Upper lobe of right lung (tissue), 1 donor: ENCODE results near the gene ALS2CL. TPM values are rescaled to one million over a fixed set of nuclear protein-coding genes. Genes with fewer than 3 reads are reported as not detected.
A peak's percentile ranks its signal among the peaks of the same experiment; 100 is the strongest.

Experiments used
- ATAC-seq: fragments of 200-7000 bp; cut with Tn5 transposase; one replicate; pipeline ENCODE4 v1.9.1; 2020; ENCODE audit warnings: mild to moderate bottlenecking, moderate library complexity
- DNase-seq: peaks from one replicate; pipeline ENCODE4 v3.0.0-alpha.2; 2020
- H3K27ac ChIP-seq: fragments of 200-600 bp; one replicate; pipeline ENCODE4 v1.8.0; 2022
- H3K27me3 ChIP-seq: fragments of 200-600 bp; one replicate; pipeline ENCODE4 v1.8.0; 2022; ENCODE audit warnings: mild to moderate bottlenecking
- H3K36me3 ChIP-seq: fragments of 200-600 bp; one replicate; pipeline ENCODE4 v1.8.0; 2022
- H3K4me1 ChIP-seq: fragments of 200-600 bp; one replicate; pipeline ENCODE4 v1.8.0; 2022
- H3K4me3 ChIP-seq: fragments of 200-600 bp; one replicate; pipeline ENCODE4 v1.8.0; 2022; ENCODE audit warnings: mild to moderate bottlenecking
- H3K9me3 ChIP-seq: fragments of 200-600 bp; one replicate; pipeline ENCODE4 v1.8.0; 2022
- CTCF ChIP-seq: fragments of 200-600 bp; IDR thresholded peaks from one replicate; pipeline ENCODE4 v1.8.0; 2022; ENCODE audit warnings: antibody characterized with exemption
- intact Hi-C: fragments of 100-400 bp; cut with DNase I; formaldehyde crosslinking; loops from one replicate; pipeline ENCODE4 v1.11.0; 2022
- total RNA-seq: library from RNA; stranded (reverse); fragmentation: NEBNext Ultra II Directional; extraction: Animal tissue kit (Norgen Biotek cat#: 25700); gene quantifications from one replicate; pipeline ENCODE4 v1.2.1, GENCODE V29; 2021
- donor health status: DM: no; HTN: yes; CAD: no; lungs with severe emphysema.

ALS2CL gene
- total RNA-seq, 1 donor from 2014 or later, result 64.5 TPM

DNA sequence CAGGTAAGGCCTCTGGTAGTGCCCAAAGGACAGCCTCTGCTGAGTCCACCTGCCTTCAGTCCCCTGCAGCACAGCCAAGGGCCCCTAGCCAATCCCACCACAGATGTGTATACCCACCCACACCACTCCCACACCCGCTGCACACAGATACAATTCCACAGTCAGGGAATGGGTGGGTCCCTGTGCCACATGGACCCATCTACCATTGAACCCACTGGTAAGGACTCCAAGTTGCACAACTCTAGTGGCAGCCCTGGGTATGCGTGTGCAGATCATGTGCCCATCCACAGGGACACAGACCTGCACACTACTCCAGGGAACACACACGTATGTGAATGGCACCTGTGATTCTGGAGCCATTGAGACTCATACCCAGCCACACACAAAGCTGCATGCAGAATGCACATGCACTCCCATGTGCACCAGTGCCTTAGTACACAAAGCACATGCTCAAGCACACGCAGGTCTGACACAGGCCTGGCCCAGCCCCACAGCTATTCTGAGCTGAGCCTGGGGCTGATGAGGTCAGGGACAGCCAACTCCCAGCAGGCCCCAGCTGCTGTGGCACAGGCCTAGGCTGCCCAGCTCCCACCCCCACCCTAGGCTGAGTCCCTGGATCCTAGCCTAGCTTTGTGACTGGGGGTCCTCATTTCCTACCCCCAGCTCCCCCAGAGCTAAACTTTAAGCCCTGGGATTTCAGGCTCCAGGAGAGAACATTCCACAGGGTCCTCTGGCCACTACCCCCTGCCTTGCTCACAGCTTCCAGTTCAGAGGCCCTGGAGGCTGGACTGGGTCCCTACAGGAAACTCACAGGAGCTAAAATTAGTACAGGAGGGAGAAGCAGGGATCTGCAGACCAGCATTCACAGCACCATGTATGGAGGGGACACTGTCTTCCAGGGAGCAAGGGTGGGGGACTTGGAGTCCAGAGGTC lies 2.7 kb upstream of the ALS2CL start:
- Histone ChIP-seq H3K9me3 (no peaks in the 10 kb centered on the region), H3K27ac (peak overlapping the region; percentile 95), H3K4me1 (peaks cover 75% of the 10 kb centered on the region), H3K4me3 (no peak overlapping the region), H3K27me3 (peaks cover 3% of the 10 kb centered on the region), H3K36me3 (no peaks in the 10 kb centered on the region)
- ATAC-seq (no peak), DNase-seq (no peak)
- intact Hi-C loops, result no loop called here
- no peak for TF ChIP-seq CTCF

DNA sequence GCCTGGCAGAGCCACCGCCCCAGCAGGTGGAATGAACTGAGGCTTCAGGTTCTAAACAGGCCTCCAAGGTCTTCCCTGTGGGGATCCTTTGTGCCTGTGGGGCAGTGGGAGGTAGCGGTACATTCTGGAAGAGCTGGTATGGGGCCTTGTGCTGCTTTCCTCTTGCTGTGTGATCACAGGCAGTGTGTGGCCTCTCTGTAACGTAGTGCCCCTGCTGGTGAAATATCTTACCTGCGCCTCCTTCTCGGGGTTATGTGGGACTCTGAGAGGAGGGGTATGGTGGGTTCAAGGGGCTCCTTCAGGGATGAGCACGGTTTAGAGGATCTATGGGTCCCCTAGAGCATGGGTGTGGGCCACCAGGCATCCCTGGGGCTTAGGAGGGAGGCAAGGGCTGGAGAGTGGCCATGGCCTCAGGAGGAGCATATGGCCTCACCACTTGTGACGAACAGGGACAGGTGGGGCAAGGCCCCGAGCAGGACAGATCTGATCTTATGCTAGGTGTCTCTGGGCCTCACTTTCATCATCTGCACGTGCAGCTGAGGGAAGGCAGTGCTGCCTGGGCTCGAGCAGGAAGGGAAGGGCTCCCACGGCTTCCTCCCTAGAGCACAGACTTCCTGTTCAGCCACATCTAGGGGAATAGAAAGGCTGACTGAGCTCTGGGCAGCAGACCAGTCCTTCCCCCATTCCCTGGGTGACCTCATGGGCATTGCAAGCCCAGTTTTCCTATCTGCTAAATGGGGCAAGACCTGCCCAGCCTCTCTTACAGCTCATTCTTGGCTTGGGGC lies 1.9 kb upstream of the ALS2CL start:
- Histone ChIP-seq H3K27me3 (no peaks in the 10 kb centered on the region), H3K9me3 (no peaks in the 10 kb centered on the region), H3K36me3 (no peaks in the 10 kb centered on the region), H3K4me3 (no peak overlapping the region), H3K27ac (peak overlapping the region; percentile 95), H3K4me1 (peaks cover 75% of the 10 kb centered on the region)
- intact Hi-C loops, result no loop called here
- peak; percentile 30 for TF ChIP-seq CTCF
- peak; percentile 56 for ATAC-seq
- DNase-seq, result peak; percentile 85

DNA sequence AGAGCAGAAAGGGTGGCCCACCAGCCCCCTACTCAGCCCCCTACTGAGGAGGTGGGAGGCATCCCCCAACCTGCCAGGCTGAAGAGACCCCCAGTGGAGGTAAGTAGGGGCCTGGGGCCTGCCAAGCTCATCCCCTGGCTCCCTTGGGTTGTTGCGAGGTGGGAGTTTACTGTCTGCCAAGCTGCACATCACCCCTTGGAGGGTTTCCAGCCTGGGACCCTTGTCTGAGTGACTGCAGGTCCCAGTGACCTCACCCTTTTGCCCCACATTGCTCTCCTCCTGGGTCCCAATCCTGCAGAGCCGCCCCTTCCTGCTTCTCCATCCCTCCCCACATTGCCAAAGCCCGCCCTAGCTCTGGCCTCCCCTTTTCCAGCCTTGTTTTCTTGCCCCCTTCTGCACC lies 1.0 kb upstream of the ALS2CL start:
- TF ChIP-seq CTCF, result no peak
- intact Hi-C loops, result no loop called here
- H3K4me3 ChIP-seq, result no peak overlapping the region
- H3K4me1 ChIP-seq, result peaks cover 71% of the 10 kb centered on the region
- no peaks in the 10 kb centered on the region for H3K36me3 ChIP-seq
- H3K9me3 ChIP-seq, result no peaks in the 10 kb centered on the region
- H3K27me3 ChIP-seq, result no peaks in the 10 kb centered on the region
- DNase-seq (no peak), ATAC-seq (no peak)
- peak overlapping the region; percentile 95 for H3K27ac ChIP-seq

DNA sequence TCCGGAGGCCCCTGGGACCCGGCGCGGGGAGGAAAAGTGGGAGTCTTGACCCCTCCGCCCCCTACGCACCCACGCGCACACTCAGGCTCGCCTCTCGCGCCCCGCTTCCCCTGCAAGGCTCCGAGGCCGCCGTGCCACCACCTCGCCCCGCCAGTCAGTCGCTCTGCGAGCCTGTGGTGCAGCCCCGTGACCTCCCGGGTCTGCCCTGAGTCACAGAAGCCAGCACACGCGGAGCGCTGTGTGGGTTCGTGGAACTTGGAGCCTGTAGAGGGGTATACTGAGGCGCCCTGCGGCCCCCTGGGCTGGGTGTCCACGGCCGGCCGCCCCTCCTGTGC lies 380 bp upstream of the ALS2CL start:
- peak overlapping the region; percentile 77 for H3K4me3 ChIP-seq
- H3K27ac ChIP-seq, result peak overlapping the region; percentile 95
- no peaks in the 10 kb centered on the region for H3K9me3 ChIP-seq
- H3K4me1 ChIP-seq, result peaks cover 65% of the 10 kb centered on the region
- peak; percentile 83 for DNase-seq
- ATAC-seq, result peak; percentile 12
- no peaks in the 10 kb centered on the region for H3K36me3 ChIP-seq
- intact Hi-C loops, result no loop called here
- no peaks in the 10 kb centered on the region for H3K27me3 ChIP-seq
- TF ChIP-seq CTCF, result no peak

- ATAC-seq (peak; percentile 77), DNase-seq (peak; percentile 94)
- H3K36me3 ChIP-seq, result no peaks in the 10 kb centered on the region
- H3K4me3 ChIP-seq, result peak overlapping the region; percentile 77
- H3K27ac ChIP-seq, result peak overlapping the region; percentile 95
- TF ChIP-seq CTCF, result no peak
- no peaks in the 10 kb centered on the region for H3K9me3 ChIP-seq
- intact Hi-C loops, result no loop called here
- no peaks in the 10 kb centered on the region for H3K27me3 ChIP-seq
- H3K4me1 ChIP-seq, result peaks cover 65% of the 10 kb centered on the region
Measured at GRCh38 chr3:46692566-46692990, 901 bp downstream of the ALS2CL start.
